GM19372 (cell line): ENCODE measurements around the gene CCDC171.
"Not testable (repeated sequence)": the region's sequence is repeated elsewhere in the genome, so short reads cannot be mapped to it uniquely, and the experiment has no call there.

Source experiments
- ATAC-seq: cut with Tn5 transposase; IDR thresholded peaks from one replicate; pipeline ENCODE4 v1.9.1; 2021; ENCODE audit warnings: mild to moderate bottlenecking, low read depth, moderate library complexity; ENCODE audit not compliant: unreplicated experiment

The CCDC171 gene

DNA sequence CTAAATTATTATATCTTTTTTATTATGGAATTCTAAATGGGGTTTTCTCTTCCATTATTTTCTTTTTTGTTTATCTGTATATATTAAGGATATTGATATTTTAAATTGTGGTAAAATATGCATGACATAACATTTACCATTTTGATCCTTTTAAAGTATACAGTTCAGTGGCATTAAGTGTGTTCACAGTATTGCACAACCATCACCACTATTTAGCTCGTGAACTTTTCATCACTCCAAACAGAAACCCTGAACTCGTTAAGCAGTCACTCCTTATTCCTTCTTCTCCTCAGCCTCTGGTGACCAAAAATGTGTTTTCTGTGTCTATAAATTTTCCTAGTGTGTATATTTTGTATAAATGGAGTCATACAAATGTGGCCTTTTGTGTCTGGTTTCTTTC is 188.2 kb downstream of the CCDC171 start:
- no peak for ATAC-seq

DNA sequence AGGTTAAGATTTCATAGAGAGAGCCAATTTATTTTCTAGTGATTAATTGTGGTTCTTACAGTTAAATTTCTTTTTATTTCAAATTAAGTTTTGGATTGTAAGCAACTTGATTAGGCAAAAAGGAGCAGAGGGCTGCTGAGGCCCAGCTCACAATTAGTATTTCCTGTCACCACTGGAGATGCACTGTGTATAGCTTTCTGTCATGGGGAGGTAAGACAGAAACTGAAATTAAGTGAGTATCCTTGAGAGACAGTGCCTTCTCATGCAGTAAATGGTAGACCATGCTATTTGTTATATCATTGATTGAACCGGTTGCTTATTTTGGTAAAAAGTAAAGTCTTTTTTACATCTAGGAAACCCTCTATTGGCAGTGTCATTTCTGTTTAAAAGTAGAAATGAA is 190.7 kb downstream of the CCDC171 start:
- no peak for ATAC-seq

DNA sequence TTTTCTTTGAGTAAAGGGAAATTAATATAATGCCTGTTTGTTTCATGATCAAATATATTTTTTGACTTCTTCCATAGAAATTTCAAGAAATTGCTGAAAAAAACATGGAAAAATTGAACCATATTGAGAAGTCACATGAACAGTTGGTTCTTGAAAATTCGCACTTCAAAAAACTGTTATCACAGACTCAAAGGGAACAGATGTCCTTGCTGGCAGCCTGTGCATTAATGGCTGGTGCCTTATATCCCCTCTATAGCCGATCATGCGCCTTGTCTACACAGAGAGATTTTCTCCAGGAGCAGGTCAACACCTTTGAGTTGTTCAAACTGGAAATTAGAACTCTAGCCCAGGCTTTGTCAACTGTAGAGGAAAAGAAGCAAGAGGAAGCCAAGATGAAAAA is 191.4 kb downstream of the CCDC171 start:
- ATAC-seq = no peak

DNA sequence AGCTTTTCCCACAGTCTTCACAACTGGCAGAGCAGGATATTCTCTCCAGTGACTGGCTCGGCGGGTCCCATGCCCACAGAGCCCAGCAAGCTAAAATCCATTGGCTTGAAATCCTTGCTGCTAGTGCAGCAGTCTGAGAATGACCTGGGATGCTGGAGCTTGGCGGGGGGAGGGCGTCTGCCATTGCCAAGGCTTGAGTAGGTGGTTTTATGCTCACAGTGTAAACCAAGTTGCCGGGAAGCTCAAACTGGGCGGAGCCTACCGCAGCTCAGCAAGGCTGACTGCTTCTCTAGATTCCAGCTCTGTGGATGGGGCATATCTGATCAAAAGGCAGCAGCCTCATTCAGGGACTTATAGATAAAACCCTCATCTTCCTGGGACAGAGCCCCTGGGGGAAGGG is 194.1 kb downstream of the CCDC171 start:
- no peak for ATAC-seq

DNA sequence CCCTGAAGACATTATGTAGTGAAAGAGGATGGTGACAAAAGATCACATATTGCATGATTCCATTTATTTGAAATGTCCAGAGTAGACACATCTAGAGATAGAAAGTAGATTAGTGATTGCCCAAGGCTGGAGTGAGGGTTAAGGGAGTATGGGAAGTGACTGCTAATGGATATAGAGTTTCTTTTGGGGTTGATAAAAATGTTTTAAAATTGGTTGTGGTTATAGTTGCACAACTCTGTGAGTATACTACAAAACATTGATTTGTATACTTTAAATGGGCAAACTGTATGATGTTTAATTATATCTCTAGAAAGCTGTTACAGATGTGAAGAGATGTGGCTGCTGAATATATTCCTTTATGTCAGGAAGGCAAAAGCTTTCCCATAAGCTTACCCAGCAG is 202.8 kb downstream of the CCDC171 start:
- ATAC-seq = no peak

DNA sequence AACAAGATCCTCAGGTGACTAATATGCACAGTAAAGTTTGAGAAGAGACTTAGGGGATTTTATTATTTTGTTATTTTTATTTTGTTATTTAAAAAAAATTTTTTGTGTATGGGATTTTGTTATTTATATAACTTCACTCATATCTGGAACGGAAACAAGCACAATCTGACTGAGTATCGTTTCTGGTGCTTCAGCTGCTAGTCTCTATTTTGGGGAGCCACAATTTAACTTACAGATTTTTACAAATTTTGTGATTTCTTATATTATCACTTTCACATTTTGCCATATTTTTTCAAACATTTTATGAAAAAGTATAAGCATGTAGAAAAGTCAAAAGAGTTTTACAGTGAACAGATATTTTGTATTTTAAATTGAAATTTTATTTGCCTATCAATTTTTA is 208.7 kb downstream of the CCDC171 start:
- no peak for ATAC-seq

DNA sequence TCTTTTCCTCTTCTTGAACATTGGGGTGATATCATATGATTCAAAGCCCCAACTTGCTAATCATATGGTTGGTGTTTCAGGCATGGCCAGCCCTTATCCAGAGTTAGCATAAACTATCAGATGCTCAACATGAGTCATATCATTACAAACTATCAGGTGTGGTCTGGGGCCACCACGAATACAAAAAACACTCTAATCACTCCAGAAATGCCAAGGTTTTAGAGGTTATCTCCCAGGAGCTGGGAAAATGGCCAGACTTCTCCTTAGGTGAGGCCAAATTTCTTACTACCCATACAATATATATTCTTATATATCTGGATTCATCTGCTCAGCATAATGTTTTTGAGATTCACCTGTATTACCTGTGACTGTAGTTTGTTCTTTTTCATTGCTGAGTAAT is 210.5 kb downstream of the CCDC171 start:
- no peak for ATAC-seq

DNA sequence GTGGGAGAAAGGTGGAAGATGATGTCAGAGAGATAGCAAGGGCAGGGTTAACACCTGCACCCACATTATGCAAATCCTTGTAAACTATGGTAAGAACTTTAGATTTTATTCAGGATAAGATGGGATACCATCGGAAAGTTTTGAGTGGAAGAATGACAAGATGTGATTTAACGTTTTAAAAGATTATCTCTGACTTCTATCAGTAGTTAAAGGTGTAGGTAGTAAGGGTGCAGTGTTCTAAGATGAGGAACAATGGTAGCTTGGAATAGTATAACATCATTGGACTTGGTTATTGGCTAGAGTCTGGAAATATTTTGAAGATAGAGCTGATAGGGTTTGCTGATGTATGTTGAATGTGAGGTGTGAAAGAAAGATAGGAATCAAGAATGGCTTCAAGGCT is 211.3 kb downstream of the CCDC171 start:
- ATAC-seq = no peak

DNA sequence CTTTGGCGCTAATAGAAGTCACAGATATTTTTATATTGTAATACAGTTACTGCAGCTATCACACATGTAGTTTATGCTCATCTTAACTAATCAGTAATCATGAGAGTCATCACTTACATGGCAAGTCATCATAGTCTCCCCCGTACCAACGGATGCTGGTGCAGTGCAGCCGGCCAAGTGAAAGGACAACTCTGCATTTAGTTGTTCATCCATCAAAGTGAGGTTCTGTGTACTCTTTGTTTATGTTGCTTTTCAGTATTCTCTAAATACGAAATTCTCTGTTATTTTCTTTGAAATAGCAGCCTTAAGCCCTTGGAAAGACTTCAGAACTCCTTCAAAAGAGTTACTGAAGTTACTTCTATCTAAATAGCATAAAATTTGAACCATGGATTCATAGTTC is 216.7 kb downstream of the CCDC171 start:
- no peak for ATAC-seq

DNA sequence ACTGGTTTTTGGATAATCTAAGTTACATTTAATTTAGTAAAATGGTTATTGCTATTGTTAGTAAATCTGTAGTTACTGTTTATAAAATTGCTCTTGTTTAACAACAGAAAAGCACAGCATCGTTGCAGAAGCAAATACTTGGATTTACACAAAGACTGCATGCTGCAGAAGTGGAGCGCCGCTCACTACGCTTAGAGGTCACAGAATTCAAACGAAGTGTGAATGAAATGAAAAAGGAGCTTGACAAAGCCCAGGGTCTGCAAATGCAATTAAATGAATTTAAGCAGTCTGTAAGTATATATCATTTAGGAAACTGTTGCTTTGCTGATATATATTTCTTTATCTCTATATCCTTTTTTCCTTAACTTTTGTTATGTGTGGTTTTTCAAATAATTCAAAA is 226.0 kb downstream of the CCDC171 start:
- ATAC-seq = no peak

DNA sequence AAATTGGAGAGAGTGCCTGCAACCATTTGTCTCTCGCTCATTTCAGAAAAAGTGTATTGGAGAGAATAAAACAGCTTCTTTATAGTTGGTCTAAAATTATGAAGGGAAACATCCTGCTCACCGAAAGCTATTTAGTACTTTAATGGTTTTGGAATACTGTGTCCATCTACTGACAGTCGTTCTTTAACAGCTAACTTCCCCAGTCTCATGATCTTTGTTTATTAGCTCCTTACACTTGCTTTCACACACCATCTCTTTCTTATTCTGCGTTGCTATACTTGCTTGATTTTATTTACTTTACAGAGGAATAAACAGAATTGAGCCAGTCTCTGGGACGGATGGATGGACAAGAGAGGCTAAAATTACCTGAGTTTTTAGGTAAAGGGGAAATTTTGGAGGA is 229.3 kb downstream of the CCDC171 start:
- no peak for ATAC-seq

DNA sequence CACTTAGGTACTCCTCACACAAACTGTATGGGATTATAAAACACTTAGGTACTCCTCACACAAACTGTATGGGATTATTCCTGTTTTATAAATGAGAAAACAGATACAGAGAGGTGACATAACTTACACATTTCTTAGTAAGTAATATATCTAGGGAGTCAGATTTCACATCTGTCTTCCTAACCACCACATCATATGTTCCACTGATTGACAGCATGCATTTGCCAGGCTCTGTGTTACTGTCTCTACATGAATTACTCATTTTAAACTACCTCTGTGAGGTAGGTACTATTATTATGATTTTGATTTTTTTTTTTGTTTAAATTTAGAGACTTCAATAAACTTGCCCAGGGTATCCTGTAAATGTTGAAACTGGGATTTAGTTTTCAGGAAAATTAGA is 232.7 kb downstream of the CCDC171 start:
- ATAC-seq = no peak

DNA sequence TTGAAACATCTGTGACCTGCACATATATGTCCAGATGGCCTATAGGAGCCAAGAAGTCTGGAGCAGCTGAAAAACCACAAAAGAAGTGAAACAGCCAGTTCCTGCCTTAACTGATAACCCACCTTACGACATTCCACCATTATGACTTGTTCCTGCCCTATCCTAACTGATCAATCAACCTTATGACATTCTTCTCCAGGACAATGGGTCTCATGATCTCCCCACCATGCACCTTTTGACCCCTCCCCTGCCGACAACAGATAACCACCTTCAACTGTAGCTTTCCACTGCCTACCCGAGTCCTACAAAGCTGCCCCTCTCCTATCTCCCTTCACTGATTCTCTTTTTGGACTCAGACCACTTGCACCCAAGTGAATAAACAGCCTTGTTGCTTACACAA is 233.8 kb downstream of the CCDC171 start:
- no peak for ATAC-seq

DNA sequence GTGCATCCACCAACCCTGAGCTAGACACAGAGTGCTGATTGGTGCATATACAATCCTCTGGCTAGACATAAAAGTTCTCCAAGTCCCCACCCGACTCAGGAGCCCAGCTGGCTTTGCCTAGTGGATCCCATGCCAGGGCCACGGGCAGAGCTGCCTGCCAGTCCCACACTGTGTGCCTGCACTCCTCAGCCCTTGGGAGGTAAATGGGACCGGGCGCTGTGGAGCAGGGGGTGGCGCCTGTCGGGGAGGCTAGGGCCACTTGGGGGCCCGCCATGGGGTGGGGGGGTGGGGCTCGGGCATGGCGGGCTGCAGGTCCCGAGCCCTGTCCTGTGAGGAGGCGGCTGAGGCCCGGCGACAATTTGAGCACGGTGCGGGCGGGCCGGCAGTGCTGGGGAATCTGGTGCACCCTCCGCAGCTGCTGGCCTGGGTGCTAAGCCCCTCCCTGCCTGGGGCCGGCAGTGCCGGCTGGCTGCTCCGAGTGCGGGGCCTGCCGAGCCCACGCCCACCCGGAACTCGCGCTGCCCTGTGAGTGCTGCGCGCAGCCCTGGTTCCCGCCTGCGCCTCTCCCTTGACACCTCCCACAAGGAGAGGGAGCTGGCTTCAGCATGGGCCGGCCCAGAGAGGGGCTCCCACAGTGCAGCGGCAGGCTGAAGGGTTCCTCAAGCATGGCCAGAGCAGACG is 257.5 kb downstream of the CCDC171 start:
- not testable (repeated sequence) for ATAC-seq

DNA sequence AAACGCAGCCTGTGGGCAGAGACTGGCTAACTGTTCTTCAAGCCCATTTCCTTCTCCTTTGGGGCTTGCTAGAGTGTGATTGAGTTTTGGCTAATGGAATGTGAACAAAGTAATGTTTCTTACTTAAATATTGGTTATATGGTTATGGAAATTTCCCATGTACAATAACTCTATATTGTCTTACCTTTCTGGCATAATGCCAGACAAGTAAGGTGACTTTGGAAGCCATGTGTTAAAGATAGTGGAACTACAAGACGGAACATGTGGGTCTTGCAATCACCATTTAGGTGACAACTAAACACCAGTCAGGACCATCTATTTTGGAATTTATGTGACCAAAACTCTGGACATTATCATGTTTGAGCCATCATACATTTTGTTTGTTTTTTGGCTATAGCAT is 260.2 kb downstream of the CCDC171 start:
- no peak for ATAC-seq

DNA sequence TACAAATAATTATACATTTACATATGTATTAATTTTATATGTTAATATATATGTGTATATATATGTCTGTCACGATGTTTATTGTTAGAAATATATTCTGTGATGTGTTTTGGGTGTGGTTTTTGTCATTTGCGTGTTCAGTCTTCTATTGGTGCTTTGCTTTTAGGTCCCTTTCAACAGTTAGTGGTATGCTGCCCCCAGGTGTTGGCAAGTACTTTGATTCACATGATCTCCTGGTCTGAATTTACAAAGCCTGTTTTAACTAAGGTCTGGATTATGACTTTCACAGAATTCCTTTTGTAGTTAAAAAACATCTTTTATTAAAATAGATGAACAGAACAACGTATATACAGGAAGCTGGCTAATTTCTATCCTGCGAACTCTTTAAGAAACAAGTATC is 271.5 kb downstream of the CCDC171 start:
- no peak for ATAC-seq

DNA sequence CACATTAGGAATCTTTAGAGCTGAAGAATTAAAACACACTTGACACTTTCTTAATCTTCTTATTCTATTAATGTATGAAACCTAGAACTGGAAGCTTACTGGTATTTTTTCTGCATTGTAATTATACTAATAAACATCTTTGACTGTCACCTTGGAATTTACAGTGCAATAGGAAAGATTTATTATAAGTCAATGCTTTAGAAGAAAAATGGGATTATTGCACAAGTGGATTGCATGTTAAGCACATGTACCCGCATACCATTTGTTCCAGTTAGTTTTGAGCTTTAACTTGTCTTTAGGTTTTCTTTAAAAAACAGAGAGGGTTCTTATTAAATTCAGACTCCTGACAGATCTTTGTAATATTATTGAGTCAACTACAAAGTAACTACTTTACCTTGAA is 278.5 kb downstream of the CCDC171 start:
- ATAC-seq = no peak

DNA sequence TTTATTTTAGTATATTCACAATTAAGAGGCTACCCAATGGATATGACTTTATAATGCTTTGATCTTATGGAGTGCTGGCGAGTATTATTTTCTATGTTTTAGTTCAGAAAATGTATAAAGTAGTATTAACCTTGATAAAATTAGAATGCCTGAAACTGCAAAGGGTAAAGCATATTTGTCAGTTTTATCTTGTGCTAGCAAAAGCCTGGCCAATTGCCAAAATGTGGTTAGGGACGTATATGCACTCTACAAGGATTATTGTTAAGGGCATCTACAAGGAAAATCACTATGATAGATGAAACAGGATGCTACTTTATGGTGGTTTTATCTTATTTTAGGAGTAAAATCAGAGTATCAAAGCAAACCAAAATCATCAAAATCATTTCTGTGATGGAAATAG is 281.7 kb downstream of the CCDC171 start:
- ATAC-seq = no peak

DNA sequence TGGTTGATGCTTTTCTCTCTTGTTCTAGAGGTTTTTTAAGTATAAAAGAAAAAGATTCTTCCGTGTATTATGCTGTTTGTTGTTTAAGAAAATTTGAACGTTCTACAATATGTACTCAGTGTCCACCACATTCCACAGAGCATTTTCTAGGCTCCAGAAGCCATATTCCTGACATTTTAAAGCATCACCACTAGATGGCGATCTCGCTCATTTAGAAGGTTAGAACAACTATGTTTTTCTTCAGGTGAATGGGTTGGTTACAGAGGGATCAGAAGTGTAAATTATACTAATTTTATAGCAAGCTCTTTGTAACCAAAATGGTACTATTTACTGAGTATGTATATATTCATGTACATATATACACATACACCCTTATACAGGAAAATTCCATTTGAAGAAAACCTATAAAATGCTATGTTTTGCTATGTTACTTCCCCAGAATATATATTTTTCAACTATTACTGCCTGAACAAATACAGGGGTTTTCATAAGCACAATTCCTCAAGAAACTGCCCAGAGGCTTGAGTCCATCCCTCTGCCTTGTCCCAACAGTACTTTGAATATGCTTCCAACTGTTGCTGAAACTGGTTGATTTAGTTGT is 284.3 kb downstream of the CCDC171 start:
- ATAC-seq = peak; percentile 72

DNA sequence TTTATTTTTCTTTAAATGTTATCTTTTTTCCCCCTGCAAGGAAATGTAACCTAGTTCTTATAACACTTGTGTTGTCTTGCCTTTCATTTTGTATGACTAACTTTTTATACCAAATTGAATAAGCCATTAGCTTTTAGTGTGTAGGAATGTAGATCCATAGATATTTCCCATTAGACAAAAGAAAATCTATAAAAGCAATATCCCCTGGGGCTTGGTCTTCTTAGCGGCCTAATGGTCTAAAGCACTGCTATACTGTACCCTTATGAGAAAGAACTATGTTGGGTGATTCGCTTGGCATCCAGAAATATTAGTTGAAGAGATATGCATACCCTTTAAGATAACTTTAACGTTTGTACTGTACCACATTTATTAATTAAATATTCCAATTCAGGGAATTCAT is 289.2 kb downstream of the CCDC171 start:
- ATAC-seq = no peak

DNA sequence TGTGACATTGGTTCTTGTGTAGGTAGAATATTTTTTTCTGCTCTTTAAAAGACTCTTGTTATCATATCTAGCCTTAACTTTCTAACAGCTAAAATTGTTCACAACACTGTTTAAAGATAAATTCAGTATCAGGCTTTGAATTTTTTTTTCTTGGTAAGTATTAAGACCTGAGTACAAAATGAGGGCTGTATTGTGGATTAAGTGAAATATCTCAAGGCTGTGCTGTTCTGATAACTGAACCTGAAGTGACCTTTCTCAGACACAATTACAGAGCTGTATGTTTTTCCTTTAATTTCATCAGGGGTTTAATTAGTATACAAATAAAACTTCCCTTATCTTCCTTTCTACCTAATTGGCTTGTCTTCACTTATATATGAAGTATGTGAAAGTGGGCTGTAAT is 290.5 kb downstream of the CCDC171 start:
- ATAC-seq = no peak

DNA sequence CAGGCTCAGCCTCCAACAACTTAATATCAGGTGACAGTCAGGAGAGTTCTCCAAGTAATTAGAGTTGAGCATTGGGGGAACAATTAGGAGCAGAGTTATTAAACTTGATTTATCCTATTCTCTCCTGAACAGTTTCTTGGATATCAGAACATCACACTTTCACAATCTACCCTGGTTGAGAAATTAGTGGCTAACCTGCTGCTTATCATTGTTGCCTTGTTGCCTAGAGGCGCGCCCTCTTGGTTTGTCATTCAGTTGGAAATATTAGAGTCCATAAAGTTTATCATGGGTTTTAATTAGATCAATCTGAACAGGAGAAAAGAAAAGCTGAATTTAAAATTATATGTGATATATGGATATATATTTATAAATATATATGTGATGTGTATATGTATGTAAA is 291.1 kb downstream of the CCDC171 start:
- ATAC-seq = no peak

DNA sequence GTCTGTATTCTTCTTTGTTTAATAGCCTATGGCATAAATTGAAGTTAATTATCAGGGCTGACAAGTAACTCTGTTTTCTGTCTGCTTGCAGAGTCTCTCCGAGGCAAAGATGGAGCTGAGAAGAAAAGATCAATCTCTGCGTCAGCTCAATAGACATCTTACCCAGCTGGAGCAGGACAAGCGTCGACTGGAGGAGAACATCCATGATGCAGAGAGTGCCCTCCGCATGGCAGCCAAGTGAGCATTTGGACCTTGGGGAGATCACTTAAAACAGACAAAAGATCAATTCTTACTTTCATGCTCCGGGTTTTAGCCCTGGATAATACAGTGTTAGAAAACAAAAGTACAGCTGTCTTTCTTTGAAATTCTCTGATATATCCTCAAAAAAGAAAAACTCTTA is 293.8 kb downstream of the CCDC171 start:
- no peak for ATAC-seq
